Testis (tissue), 2 donors: Measurements from ENCODE around the gene IL1RL2.

Source experiments
- POLR2A ChIP-seq: fragments of 450-650 bp; IDR thresholded peaks from one replicate; pipeline ENCODE4 v1.6.1; 2017; ENCODE audit warnings: antibody characterized with exemption, mild to moderate bottlenecking, moderate library complexity
- TF ChIP-seq, protein P1 (sequence below), 3 experiments: fragments of 450-650 bp in 2 of 3; fragments of 200-600 bp in 1 of 3; sonication (generic) in 1 of 3; IDR thresholded peaks; one replicate each; pipeline ENCODE4 v1.5.1; 2016 to 2019; ENCODE audit warnings: antibody characterized with exemption in 3 of 3, mild to moderate bottlenecking in 2 of 3, moderate library complexity in 1 of 3

DNA sequence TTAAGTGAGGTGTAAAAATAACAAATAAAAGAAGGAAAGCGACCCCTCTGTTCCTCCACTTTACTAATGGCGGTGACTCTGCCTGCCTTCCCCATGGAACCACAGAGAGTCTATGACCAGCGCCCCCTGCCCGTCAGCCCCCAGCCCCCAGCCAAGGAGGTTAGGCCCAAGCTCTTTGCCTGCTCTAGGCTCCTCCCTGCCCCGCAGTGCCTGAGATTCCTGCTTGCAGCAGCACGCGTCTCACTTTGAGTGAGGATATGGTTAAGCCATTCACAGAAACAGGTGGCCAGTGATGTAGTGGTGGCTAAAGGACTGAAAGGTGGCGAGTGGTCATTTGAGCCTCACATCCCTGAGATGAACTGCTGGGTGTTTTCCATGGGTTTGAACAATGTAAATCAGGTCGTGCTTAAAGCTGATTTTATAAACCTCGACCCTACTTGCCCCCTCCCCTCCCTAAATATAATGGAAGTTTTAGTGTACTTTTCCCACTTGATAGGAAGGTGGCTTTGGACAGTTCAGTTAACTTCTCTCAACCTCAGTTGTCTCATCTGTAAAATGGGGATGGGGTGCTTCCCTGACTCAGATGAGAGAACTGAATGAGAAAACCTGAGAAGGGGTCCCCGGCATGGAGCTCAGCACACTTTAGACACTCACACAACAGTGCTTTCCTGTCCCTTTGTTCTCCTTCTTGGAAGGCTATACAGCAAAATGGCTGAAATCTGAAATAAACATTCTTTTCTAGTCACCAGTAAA, 46.5 kb downstream of the IL1RL2 start:
- TF ChIP-seq, protein P1, sequence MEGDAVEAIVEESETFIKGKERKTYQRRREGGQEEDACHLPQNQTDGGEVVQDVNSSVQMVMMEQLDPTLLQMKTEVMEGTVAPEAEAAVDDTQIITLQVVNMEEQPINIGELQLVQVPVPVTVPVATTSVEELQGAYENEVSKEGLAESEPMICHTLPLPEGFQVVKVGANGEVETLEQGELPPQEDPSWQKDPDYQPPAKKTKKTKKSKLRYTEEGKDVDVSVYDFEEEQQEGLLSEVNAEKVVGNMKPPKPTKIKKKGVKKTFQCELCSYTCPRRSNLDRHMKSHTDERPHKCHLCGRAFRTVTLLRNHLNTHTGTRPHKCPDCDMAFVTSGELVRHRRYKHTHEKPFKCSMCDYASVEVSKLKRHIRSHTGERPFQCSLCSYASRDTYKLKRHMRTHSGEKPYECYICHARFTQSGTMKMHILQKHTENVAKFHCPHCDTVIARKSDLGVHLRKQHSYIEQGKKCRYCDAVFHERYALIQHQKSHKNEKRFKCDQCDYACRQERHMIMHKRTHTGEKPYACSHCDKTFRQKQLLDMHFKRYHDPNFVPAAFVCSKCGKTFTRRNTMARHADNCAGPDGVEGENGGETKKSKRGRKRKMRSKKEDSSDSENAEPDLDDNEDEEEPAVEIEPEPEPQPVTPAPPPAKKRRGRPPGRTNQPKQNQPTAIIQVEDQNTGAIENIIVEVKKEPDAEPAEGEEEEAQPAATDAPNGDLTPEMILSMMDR (IDR thresholded peaks at IDR 0.05), result no peak
- no peak for TF ChIP-seq POLR2A
